ENCODE results near the gene ERC2. TPM values are rescaled to one million over a fixed set of nuclear protein-coding genes. Genes with fewer than 3 reads are reported as not detected.

ERC2 gene
- total and polyA plus RNA-seq, 8 donors, result 1.2 to 4.8 (median 2.3) TPM

DNA sequence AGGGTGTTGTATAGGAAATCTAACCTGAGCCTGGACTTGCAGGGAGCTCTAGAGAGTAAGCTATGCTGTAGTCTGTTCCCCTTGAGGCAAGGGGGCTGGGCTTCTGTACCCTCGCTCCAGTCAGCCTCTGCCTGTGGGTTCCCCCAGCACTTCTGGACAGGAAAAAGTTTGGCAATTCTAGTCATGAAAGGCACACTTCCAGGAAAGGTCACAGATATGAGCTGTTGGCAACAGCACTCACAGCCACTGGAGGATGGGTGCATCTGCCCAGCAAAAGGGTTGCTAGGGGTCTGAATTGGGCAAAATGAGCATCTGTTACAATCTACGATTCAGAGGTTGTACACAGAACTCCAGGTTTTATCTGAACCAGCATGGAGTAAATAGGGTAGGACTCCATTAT lies 281.2 kb downstream of the ERC2 start:
- Histone ChIP-seq H3K36me3 (no peaks in the 10 kb centered on the region), H3K27ac (no peak overlapping the region), H3K27me3 (no peaks in the 10 kb centered on the region), H3K9me3 (no peaks in the 10 kb centered on the region), H3K4me3 (no peak overlapping the region), H3K4me1 (no peaks in the 10 kb centered on the region)
- intact Hi-C loops (cut with DNase I), result no loop called here
- TF ChIP-seq, protein P1, sequence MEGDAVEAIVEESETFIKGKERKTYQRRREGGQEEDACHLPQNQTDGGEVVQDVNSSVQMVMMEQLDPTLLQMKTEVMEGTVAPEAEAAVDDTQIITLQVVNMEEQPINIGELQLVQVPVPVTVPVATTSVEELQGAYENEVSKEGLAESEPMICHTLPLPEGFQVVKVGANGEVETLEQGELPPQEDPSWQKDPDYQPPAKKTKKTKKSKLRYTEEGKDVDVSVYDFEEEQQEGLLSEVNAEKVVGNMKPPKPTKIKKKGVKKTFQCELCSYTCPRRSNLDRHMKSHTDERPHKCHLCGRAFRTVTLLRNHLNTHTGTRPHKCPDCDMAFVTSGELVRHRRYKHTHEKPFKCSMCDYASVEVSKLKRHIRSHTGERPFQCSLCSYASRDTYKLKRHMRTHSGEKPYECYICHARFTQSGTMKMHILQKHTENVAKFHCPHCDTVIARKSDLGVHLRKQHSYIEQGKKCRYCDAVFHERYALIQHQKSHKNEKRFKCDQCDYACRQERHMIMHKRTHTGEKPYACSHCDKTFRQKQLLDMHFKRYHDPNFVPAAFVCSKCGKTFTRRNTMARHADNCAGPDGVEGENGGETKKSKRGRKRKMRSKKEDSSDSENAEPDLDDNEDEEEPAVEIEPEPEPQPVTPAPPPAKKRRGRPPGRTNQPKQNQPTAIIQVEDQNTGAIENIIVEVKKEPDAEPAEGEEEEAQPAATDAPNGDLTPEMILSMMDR (IDR thresholded peaks at IDR 0.05), result no peak
- WGBS, 2 donors, result 78 to 87% methylated on average over 2 of the region's 2 CpGs
- FAIRE-seq (no peak), DNase-seq (no peak), ATAC-seq (no peak)

DNA sequence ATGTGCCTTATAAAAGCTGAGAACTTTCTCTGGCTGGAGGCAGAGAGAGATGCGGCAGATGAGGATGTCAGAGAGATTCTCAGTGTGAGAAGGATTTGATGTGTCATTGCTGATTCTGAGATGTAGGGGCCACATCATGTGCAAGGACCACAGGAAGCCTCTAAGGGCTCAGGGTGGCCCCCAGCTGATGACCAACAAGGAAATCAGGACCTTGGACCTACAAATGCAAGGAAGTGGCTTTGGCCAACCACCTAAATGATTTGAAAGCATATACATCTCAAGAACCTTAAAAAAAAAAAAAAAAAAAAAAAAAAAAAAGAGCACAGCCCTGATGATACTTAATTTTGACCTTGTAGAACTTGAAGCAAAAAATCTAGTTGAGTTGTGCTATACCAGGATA lies 282.4 kb downstream of the ERC2 start:
- no peak for DNase-seq
- WGBS, 2 donors, result 95 to 100% methylated on average over 1 of the region's 1 CpG

DNA sequence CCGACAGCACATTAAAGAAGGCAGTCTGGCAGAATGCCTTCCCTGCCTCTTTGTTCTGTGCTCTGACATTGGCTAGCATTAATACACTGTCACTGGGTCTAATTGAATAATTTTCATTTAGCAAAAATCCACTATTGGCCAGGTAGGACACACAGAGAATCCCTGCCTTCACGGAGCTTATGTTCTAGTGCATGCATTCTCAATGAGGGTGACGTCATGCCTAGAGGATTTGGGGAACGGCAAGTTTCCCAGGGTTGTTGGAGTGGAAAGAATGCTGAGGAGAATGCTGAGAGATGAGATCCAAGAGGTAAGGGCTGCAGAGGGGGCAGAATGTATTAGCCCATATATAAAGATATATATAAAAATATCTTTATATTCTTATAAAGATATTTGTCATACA lies 284.7 kb downstream of the ERC2 start:
- intact Hi-C loops (cut with DNase I), result no loop called here

More for the DNA sequence above, 282.4 kb downstream of the ERC2 start:
- FAIRE-seq, result no peak
- Histone ChIP-seq H3K9me3 (no peaks in the 10 kb centered on the region), H3K27me3 (no peaks in the 10 kb centered on the region), H3K4me3 (no peak overlapping the region), H3K36me3 (no peaks in the 10 kb centered on the region), H3K4me1 (no peaks in the 10 kb centered on the region), H3K27ac (no peak overlapping the region)
- intact Hi-C loops (cut with DNase I), result no loop called here
- TF ChIP-seq, protein P1 (IDR thresholded peaks at IDR 0.05), result no peak
- ATAC-seq, result no peak

DNA sequence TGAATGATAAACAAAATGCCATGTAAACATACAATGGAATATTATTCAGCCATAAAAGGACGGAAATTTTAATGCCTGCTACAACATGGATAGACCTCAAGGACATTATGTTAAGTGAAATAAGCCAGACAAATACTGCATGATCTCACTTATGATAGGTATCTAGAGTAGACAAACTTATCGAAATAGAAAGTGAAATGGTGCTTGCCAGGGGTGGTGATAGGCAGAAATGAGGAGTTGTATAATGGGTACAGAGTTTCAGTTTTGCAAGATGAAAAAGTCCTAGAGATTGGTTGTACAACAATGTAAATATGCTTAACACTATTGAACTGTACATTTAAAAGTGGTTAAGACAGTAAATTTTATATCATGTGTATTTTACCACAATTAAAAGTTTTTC lies 287.8 kb downstream of the ERC2 start:
- DNase-seq, result no peak
- Histone ChIP-seq H3K36me3 (no peaks in the 10 kb centered on the region), H3K27ac (no peak overlapping the region), H3K27me3 (no peaks in the 10 kb centered on the region), H3K9me3 (no peaks in the 10 kb centered on the region), H3K4me1 (no peaks in the 10 kb centered on the region), H3K4me3 (no peak overlapping the region)
- ATAC-seq, result no peak
- 65 to 71% methylated on average over 2 of the region's 2 CpGs for WGBS, 2 donors
- TF ChIP-seq, protein P1 (IDR thresholded peaks at IDR 0.05), result no peak
- intact Hi-C loops (cut with DNase I), result no loop called here
- no peak for FAIRE-seq

More for the DNA sequence above, 284.7 kb downstream of the ERC2 start:
- Histone ChIP-seq H3K27me3 (no peaks in the 10 kb centered on the region), H3K4me1 (no peaks in the 10 kb centered on the region), H3K9me3 (no peaks in the 10 kb centered on the region), H3K27ac (no peak overlapping the region), H3K4me3 (no peak overlapping the region), H3K36me3 (no peaks in the 10 kb centered on the region)
- TF ChIP-seq, protein P1 (IDR thresholded peaks at IDR 0.05), result no peak
- FAIRE-seq (no peak), ATAC-seq (no peak), DNase-seq (no peak)
- WGBS, 2 donors, result 64% methylated on average over 4 of the region's 4 CpGs

DNA sequence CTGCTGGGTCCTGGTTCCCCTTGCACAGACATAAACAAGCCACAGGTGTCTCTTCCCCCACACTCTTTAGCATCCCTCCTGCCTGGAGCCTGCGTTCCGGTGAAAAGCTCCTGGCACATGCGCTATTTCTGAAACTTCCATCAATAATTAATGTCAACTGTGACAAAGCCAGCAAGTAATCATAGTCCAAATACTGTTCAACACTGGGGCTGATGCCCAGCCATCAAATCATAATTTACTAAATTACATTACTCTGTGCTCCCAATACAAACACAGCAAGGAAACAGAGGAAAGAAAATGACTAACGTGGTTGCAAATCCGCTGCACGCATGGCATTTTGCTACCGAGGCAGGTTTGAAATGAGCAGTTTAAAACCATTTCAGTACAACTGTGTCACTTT lies 294.7 kb downstream of the ERC2 start:
- intact Hi-C loops (cut with DNase I), result no loop called here
- H3K27me3 ChIP-seq, result no peaks in the 10 kb centered on the region
- WGBS, 2 donors, result 68 to 70% methylated on average over 7 of the region's 7 CpGs
- H3K4me1 ChIP-seq, result no peaks in the 10 kb centered on the region
- H3K9me3 ChIP-seq, result no peaks in the 10 kb centered on the region
- no peaks in the 10 kb centered on the region for H3K36me3 ChIP-seq
- no peak for DNase-seq
- H3K27ac ChIP-seq, result no peak overlapping the region
- no peak for FAIRE-seq
- H3K4me3 ChIP-seq, result no peak overlapping the region
- no peak for ATAC-seq
- TF ChIP-seq, protein P1 (IDR thresholded peaks at IDR 0.05), result no peak
